ENCODE measurements around the gene MPP1.
"Not testable (repeated sequence)": the region's sequence is repeated elsewhere in the genome, so short reads cannot be mapped to it uniquely, and the experiment has no call there.

MPP1 gene

DNA sequence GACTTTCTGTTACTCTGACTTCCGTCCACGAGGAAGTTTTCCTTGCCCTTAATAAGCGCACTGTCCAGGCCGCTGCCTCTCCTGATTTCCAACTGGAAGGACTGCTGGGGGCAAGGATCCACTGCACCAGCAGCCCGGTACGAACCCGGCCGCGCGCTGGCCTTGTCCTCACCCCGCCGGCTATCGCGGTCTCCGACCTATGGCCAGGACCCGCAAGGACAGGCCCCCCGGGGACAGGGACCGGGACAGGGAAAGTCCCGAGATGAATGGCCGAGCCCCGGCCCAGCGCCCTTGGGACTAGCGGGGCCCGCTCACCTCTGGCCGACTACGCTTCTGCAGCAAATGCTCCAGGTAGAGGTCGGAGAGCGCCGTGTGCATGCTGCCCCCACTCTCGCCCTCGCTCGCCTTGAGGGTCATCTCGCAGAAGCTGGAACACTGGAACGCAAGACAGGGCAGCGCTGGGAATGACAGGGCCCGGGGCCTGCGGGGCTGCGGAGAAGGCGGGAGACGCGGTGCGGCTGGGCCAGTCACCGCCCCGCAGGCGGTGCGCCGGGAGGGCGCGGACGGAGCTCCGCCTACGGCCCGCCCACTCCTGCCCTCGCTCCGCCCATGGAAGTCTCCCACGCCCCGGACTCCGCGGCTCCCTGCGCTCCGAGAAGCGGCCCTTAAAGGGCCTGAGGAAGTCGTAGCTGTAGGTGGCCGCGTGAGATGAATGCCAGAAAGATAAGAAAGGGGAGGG lies at the start of gene MPP1:
Gene MPP1 (minus strand): TSS at position 529 of the 739 bp plus-strand sequence. CDS start 112 bp downstream, at position 417.
- DNase-seq (ENCODE audit: low read depth), result peak; percentile 38

DNA sequence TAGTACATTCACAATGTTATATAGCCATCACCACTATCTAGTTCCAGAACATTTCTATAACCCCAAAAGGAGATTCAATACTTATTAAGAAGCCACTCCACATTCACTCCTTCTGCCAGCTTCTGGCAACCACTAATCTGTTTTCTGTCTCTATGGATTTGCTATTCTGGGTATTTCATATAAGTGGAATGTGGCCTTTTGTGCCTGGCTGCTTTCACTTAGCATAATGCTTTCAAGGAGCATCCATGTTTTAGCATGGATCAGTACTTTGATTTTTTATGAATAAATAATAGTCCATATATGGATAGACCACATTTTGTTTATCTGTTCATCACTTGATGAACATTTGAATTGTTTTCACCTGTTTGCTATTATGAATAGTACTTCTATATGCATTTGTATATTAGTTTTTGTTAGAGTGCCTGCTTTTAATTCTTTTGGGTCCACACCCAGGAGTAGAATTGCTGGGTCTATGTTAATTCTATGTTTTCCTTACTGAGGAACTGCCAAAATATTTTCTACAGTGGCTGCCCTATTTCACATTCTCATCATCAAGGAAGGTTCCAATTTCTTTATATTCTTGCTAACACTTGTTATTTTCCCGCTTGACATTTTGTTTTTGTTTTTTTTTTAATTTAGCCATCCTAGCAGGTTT lies 45.8 kb upstream of the MPP1 start:
- DNase-seq (ENCODE audit: low read depth), result no peak

DNA sequence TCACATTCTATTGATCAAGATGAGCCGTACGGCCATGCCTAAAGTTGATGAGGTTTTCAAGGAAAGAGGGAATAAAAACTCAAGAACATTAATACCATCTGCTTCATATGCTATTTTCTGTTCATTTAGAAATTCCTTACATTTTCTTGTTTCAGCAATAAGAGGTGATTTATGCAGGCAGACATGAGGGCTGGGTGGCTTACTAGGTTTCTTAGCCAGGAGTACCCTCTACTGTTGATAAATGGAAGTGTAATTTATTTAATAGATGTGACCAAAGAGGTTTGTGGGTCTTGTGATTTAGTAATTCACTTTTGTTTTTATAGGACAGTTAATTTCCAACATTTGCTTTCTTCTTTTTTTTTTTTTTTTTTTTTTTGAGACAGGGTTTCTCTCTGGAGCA lies 35.6 kb upstream of the MPP1 start:
- DNase-seq (ENCODE audit: low read depth), result no peak

DNA sequence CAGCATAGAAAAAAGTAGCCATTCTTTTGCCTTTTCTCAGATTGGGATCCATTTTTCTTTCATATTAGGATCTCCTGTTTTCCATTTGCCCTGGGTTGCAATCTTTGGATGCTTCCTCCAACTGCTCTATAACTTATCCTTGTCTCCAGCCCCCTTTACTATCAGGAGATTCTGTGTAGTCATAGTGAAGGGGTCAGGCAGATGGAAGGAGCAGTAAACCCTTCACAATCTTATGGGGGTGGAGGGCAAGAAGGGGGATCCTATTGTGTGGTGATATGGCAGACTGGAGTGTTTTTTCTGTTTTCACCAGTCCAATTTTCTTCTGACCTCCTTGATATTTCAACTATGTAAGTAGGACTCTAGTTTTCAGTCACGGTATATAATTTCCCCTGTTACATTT lies 30.9 kb upstream of the MPP1 start:
- no peak for DNase-seq (ENCODE audit: low read depth)

DNA sequence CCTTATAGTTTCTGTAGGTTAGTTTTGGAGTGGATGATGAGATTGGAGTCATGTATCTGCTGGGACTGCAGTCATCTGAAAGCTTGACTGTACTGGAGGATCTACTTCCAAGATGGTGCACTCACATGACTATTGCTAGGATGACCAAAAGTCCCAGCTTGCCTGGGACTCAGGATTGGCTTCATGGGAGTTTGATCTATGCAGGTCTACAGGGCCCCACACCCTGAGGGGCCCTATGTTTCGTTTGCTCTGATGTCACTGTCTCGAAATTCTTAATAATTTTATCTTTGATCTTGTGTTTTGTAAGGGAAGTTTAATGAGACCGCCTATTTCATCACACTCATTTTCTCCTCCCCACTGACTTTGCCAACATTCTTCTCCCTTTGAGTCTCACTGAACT lies 29.3 kb upstream of the MPP1 start, which contains the start of gene SMIM9:
Gene SMIM9 (minus strand): TSS at position 101 of the 400 bp plus-strand sequence. CDS start 3,806 bp downstream, outside the sequence.
- no peak for DNase-seq (ENCODE audit: low read depth)

DNA sequence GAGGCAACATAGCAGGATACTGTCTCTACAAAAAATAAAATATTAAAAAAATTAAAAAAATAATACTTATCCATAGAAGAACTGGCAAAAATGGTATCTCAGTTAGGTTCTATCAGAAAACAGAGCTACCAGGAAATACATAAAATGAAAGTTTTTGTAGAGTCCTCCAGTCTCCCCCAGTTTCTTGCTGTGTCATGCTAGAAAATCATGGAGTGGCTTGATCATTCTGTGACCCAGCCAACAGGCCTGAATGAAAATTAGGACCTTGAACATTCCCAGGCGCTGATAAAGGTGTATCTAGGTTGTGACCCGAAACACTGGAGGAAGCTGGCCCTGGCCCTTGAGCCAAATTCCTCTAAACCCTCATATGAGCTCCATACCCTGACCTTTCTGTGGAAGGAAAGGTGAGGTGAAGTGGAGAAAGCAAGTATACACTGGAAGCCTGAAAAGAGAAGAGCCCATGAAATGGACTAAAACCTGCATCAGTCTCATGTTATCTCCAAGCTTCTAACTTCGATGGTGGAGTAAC lies 28.5 kb upstream of the MPP1 start:
- DNase-seq (ENCODE audit: low read depth), result no peak

DNA sequence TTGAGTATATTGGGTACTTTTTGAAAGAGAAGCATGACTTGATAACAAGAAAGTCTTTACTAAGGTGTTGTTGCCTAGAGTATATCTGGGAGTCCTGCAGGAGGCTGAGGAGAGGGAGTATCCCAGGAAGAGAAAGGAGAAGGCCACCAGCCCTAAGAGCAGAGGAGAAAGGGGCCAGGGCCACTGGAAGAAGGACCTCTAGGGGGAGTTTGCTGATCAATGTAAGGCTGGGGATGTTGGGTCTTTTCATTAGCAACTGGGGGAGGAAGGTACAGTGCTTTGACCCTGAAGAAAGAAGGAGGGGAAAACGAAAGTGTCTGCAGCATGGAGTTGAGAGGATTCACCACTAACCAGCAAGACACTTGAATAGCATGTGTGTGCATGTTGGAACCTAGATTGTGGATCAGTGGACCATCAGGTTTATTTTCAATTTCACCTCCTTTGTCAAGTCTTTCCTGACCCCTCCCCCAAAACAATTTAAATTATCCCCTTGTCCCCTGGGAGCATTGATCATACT lies 24.7 kb upstream of the MPP1 start:
- DNase-seq (ENCODE audit: low read depth), result no peak

DNA sequence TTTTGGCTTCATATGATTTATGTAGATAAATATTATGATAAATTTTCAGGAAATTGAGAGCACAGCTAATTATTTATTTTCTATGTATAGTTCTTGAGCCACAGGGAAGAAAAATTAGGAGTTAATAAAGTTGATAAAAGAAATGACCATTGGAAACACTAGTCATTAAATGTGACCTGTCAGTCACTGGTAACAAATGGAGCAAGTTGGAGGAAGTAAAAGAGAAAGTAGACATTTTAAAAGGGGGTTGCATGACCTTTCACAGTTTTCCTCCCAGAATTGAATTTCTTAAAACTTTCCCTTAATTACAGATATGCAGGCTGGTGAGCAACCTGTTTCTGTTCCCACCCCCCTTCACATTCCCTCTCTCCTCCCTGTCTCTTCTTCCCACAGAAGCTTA lies 23.8 kb upstream of the MPP1 start:
- no peak for DNase-seq (ENCODE audit: low read depth)

DNA sequence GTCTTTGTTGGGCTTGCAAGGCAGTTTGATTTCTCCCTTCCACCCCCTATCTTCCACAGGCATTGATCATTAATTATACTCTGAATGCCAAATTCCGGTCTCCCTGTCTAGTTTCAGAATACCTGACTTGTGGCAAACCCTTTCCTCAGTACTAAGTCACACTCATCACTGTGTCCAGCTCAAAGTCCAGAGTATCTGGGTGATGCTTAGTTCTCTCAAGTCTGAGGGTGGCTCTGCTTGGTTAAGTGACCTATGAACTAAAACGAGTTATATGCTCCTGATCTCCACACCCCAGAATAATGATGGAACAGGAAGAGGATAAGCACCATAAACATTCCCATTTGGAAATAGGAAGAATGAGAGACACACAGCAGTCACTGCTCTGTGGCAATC lies 22.7 kb upstream of the MPP1 start:
- DNase-seq (ENCODE audit: low read depth), result no peak

DNA sequence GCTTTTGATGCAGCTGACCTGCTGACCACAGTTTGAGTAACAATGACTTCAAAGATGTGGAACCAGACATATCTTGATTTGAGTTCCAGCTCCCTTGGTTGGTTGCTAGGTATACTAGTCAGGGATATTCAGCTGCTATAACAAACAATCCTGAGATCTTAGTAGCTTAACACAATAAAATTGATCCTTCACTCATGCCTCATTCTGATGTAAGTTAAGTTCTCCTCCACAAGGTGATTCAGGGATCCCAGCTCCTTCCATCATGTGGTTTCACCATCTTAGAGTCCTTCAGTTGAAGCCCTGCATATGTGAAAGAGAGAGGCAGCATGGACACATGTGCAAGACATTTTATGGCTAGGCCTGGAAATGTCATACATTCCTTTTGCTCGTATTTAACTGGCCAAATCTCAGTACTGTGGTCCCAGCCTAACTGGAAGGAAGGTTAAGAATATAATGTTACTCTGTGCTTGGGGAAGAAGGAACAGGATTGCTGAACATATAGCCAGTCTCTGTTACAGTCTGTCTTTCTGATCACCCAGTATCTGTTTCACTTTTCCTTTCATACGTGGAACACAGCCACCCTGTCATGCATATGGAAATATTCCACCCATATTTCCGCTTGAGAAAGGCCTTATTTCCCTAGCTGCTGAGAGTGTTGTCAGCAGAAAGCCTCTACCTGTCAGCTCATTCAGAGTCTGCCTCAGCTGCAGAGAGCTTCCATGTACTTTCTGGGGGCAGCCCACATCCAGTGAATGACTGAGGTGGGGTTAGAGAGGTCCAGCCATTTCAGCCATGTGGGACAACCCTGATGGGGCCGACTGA lies 22.1 kb upstream of the MPP1 start:
- no peak for DNase-seq (ENCODE audit: low read depth)

DNA sequence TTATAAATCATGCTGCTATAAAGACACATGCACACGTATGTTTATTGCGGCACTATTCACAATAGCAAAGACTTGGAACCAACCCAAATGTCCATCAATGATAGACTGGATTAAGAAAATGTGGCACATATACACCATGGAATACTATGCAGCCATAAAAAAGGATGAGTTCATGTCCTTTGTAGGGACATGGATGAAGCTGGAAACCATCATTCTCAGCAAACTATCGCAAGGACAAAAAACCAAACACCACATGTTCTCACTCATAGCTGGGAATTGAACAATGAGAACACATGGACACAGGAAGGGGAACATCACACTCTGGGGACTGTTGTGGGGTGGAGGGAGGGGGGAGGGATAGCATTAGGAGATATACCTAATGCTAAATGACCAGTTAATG lies 20.3 kb upstream of the MPP1 start:
- DNase-seq (ENCODE audit: low read depth), result not testable (repeated sequence)

DNA sequence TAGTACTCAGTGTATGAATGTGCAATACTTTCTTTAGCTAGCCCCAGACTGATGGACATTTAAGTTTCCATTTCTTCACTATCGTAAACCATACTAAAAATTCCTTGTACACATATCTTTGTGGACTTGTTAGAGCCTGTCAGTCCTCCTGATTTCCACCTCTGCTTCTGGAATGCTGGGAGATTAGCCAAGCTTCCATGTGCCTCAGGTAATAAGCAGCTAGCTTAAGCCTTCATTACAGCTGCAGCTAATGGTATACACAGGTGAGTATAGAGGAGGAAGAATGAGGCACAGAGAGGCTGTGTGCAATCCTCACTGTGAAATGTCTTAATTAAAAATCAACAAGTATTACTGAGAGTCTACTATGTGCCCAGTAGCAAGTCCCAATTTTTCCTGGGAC lies 19.4 kb upstream of the MPP1 start:
- DNase-seq (ENCODE audit: low read depth), result no peak

DNA sequence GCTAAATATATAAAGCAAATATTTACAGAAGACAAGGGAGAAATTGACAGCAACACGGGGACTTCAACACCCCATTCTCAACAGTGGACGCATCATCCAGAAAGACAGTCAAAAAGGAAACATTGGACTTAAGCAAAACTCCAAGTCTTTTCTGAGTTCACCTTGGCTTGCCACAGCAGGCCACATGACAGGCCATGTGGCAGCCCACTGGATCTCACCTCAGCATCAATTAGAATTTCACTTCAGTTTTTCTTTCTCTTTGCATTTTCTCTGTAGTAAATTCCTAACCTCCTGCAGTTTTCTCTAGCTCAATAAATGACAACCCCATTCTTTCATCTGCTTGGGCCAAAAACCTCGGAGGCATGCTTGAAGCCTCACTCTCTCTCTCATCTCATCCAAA lies 16.7 kb upstream of the MPP1 start:
- no peak for DNase-seq (ENCODE audit: low read depth)

DNA sequence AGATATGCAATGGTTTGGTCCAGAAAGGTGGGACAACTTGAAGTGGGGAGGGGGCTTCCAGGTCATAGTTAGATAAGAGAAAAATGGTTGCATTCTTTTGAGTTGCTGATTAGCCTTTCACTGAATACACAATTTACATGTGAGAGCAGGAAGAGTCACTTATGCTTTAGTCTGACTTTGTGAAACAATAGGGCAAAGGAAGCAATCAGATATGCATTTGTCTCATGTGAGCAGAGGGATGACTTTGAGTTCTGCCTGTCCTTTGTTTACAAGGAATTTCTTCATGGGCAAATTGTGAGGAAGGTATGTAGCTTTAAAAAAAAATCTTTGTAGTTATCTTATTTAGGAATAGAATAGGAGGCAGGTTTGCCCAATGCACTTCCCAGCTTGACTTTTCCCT lies 16.2 kb upstream of the MPP1 start:
- no peak for DNase-seq (ENCODE audit: low read depth)

DNA sequence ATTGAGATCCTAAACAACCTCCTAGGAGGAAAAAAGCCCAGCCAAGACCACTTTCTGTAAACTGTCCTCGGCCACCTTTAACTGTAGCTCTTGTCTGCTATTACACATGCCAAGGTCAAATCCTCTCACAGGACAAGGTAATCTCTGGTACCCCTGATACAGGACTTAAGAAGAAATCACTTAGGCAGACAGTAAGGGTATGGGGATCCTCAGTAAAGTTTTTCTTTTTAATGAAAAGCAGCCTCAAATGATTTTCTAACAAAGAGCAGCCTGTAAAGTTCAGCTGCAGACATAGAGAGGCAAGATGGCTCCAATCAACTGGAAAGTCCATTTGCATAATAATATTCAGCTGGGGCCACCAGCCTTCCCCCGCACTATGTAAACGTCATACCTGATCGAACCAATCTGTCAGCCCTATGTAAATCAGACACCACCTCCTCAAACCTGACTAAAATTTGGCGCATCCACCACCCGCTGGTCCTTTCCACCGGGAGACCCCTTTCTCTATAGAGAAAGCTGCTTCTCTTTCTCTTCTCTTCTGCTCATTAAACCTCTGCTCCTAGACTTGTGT lies 14.6 kb upstream of the MPP1 start:
- DNase-seq (ENCODE audit: low read depth), result no peak

DNA sequence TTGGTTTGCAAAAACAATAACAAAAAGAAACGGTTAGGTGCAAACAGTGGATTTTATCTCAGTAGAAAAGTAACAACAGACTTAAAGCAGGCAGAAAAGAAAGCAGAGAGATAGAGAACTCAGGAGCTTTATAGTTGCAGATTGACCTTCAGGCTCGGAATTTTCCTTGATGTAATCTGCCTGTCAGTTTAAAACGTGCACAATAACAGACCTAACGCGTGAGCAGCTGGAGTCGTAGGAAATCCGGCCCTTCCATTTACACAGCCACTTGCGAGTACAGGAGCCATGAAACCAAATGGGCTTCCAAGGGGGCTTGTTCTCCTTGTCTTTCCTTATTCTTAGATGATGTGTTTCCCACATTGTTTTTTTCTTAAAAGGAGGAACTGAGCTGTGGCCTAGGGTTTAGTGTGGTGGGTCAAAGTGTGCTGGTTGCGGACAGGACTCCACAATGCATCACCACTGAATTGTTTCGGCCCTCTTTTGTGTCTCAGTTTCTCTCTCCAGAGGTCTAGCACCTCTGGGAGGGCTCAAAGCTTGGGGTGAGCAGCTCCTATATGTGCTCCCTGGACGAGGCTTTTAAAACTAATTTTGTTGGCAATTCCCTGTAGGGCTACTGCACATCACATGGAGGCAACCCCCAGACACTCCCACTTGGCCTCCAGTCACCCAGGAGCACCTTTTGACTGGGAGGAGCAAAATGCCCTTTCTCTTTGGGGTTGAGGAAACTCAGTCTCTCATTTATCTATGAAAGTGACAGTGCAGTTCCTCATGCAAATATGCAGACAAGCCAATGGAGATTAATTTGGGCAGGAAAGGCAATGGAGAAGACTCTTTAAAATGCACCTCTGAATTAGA lies 13.9 kb upstream of the MPP1 start:
- DNase-seq (ENCODE audit: low read depth), result no peak

DNA sequence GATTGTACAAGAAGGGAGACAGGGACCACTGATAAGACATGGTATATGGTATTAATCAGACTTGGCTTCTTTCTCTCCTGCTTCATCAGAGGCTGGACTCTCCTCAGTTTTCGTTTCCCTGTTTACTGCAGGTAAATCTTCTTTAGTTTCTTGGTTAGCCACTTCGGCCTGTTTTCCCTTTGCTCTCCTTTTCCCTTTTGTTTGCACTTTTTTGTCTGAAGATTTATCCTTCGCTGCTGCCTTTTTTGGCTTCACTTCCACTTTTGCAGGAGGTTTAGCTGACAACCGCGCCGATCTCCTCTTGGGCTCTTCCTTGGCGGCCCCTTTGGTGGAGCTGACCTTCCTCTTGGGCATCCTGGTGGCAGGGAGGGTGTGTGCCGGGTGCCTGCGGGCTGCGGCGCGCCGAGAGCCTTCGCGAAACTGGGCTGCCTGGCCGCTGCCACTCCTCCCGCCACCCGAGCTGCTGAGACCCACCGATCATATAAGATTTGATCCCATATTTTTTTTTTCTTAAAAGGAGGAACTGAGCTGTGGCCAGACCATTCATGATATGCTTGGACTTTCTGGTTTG lies 11.8 kb upstream of the MPP1 start:
- DNase-seq (ENCODE audit: low read depth), result not testable (repeated sequence)

DNA sequence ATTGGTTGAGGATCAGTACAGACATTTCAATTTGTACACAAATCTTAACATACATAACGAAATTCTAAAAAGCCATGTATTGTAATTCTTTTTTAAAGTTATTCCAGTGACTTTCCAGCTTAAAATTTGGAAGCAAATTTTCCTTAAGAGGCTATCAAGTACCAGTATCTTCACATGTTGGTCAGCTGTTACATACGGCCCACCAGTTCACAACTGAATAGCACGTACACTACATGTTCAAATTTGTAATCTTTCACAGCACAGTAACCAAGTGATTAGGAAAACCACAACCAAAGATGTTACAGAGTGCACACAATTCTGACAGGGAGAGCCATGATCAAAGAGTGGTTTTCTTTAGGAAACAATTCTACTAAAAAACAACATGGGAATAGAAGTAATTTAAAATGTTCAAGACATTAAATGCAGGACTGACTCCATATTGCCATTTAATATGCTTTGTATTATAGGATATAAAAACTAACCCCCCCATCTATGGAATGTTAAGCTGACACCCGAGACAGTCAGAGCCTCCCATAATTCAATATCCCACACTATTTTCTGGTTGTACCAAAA lies 11.1 kb upstream of the MPP1 start:
- DNase-seq (ENCODE audit: low read depth), result not testable (repeated sequence)

DNA sequence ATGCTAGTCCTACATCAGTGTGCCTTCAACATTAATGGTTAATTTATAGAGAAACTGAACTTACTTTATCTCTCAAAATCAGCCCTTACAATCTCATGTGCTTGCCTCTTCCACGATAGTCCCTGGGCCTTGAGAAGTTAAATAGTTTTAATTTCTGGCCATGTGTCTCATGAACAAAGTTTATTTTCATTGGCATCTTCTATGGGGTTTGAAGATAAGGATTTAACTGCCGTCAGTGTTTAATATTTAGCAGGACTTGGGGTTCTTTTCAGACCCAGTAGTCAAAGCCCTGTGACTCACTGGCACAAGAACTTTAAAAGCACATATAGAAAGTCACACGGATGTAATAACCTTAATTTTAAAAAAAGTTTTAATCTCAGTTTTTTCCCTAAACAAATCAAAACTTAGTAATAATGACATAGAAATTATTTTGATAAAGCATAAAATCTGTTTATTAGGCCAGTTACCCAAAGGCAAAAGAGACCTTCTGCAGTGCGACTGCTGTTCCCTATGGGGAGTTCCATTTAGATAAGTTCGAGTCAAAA lies 10.1 kb upstream of the MPP1 start:
- no peak for DNase-seq (ENCODE audit: low read depth)

DNA sequence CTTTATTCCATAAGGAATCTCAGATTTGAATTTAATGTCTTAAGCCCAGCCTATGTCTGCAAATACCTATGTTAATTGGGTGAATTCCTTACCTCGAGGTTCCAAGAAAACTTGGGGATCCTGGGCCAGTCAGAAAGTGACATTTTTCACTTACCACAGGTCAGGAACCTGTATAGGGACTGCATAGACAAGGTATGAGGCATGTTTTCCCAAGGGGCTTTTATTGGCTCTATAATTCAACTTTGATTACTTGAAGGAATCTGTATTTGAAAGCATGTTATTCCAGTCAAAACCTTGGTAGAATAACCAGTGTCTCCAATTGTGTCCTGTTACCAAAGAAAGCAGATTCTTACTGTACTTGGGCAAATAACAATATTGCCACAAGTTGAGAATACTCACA lies 8.5 kb upstream of the MPP1 start:
- DNase-seq (ENCODE audit: low read depth), result no peak

All from activated gamma-delta T cell treated with anti-CD3 and anti-CD28 coated beads, Interleukin-2, amount 50 U/mL, for 16 hours (primary cell).